ENCODE data around the gene AGFG2.
"Not testable (repeated sequence)": the region's sequence is repeated elsewhere in the genome, so short reads cannot be mapped to it uniquely, and the experiment has no call there.

The AGFG2 gene
- total RNA-seq: 42.4 reads per million, percentile 65 among the genes with 10 or more reads in this experiment

- DNase-seq: peak; percentile 100
These were observed at the start of gene AGFG2 for GRCh38 chr7:100538654-100539435. AGFG2 (plus strand) TSS chr7:100539203; CDS start chr7:100539347, 144 bp downstream.

GRCh38 chr7:100489824-100490223 lies 49.2 kb upstream of the AGFG2 start:
- DNase-seq: no peak

- DNase-seq: no peak
These were observed 48.4 kb upstream of the AGFG2 start for GRCh38 chr7:100490483-100491191.

GRCh38 chr7:100491192-100491578 lies 47.8 kb upstream of the AGFG2 start:
- DNase-seq: no peak

GRCh38 chr7:100492738-100493475 lies 46.1 kb upstream of the AGFG2 start:
- DNase-seq: no peak

- DNase-seq: peak; percentile 47
These were observed 45.3 kb upstream of the AGFG2 start for GRCh38 chr7:100493476-100494264.

- no peak for DNase-seq
These were observed 42.5 kb upstream of the AGFG2 start for GRCh38 chr7:100496509-100496908.

- DNase-seq: not testable (repeated sequence)
These were observed 38.3 kb upstream of the AGFG2 start for GRCh38 chr7:100500743-100501142.

GRCh38 chr7:100504031-100504430 lies 35.0 kb upstream of the AGFG2 start:
- not testable (repeated sequence) for DNase-seq

GRCh38 chr7:100504887-100505611 lies 34.0 kb upstream of the AGFG2 start:
- no peak for DNase-seq

GRCh38 chr7:100506356-100506923 lies 32.6 kb upstream of the AGFG2 start:
- no peak for DNase-seq

GRCh38 chr7:100509231-100509630 lies 29.8 kb upstream of the AGFG2 start:
- DNase-seq: no peak

- no peak for DNase-seq
These were observed 28.4 kb upstream of the AGFG2 start for GRCh38 chr7:100510437-100511239.

- no peak for DNase-seq
These were observed 25.7 kb upstream of the AGFG2 start for GRCh38 chr7:100513212-100513810.

- no peak for DNase-seq
These were observed 23.9 kb upstream of the AGFG2 start for GRCh38 chr7:100515072-100515532.

- peak; percentile 34 for DNase-seq
These were observed 22.7 kb upstream of the AGFG2 start for GRCh38 chr7:100516135-100516812.

- DNase-seq: no peak
These were observed 21.7 kb upstream of the AGFG2 start for GRCh38 chr7:100517305-100517704.

- DNase-seq: no peak
These were observed 19.4 kb upstream of the AGFG2 start for GRCh38 chr7:100519580-100519979.

- no peak for DNase-seq
These were observed 18.9 kb upstream of the AGFG2 start for GRCh38 chr7:100520138-100520537.
